NB4 (cell line): Measurements from ENCODE around the gene CYP4B1.

ENCODE experiments used
- DNase-seq: peaks from one replicate; pipeline ENCODE4 v3.0.0; 2010; ENCODE audit warnings: low read depth
- H3K4me3 ChIP-seq: one replicate; pipeline ENCODE4 v1.5.1; 2011; ENCODE audit warnings: mild to moderate bottlenecking, low read depth, low read length, moderate library complexity
- CTCF ChIP-seq: IDR thresholded peaks from one replicate; pipeline ENCODE4 v1.5.1; 2012; ENCODE audit warnings: low read depth, low read length
- MYC ChIP-seq: IDR thresholded peaks from 2 replicates; pipeline ENCODE4 v1.6.1; 2011; ENCODE audit warnings: low read depth, low read length
- POLR2A ChIP-seq: IDR thresholded peaks from 2 replicates; pipeline ENCODE4 v1.6.1; 2011; ENCODE audit warnings: mild to moderate bottlenecking; ENCODE audit not compliant: insufficient read length; ENCODE audit errors: extremely low read depth
- TF ChIP-seq, protein P1 (sequence below): IDR thresholded peaks from 2 replicates; pipeline ENCODE4 v1.6.1; 2011; ENCODE audit warnings: low read depth, low read length

Gene CYP4B1

DNA sequence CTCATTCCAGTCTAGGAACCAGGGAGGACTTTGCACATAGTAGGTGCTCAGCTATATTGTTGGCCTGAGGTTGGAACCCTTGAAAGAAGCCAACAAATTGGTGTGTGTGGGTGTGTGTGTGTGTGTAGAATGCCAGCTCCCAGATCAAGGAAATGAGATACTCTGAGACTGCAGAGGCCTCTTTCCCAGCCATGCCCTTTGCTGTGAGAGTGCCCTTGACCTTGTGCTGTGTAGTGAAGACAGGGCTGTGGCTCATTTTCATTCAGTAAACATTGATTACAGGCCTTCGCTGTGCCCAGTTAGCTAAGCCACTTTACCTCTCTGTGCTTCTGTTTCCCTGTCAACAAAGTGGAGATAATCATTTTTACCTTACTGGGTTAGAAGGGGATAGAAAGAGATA lies 3.2 kb downstream of the CYP4B1 start:
- DNase-seq, result no peak
- no peak overlapping the region for H3K4me3 ChIP-seq
- TF ChIP-seq MYC (no peak), CTCF (no peak), POLR2A (no peak)
- TF ChIP-seq, protein P1, sequence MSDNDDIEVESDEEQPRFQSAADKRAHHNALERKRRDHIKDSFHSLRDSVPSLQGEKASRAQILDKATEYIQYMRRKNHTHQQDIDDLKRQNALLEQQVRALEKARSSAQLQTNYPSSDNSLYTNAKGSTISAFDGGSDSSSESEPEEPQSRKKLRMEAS, result no peak

GRCh38 chr1:46802901-46803574 lies 4.2 kb downstream of the CYP4B1 start:
- TF ChIP-seq CTCF (no peak), MYC (no peak), POLR2A (no peak)
- TF ChIP-seq, protein P1, result no peak
- H3K4me3 ChIP-seq, result no peak overlapping the region
- DNase-seq, result no peak

DNA sequence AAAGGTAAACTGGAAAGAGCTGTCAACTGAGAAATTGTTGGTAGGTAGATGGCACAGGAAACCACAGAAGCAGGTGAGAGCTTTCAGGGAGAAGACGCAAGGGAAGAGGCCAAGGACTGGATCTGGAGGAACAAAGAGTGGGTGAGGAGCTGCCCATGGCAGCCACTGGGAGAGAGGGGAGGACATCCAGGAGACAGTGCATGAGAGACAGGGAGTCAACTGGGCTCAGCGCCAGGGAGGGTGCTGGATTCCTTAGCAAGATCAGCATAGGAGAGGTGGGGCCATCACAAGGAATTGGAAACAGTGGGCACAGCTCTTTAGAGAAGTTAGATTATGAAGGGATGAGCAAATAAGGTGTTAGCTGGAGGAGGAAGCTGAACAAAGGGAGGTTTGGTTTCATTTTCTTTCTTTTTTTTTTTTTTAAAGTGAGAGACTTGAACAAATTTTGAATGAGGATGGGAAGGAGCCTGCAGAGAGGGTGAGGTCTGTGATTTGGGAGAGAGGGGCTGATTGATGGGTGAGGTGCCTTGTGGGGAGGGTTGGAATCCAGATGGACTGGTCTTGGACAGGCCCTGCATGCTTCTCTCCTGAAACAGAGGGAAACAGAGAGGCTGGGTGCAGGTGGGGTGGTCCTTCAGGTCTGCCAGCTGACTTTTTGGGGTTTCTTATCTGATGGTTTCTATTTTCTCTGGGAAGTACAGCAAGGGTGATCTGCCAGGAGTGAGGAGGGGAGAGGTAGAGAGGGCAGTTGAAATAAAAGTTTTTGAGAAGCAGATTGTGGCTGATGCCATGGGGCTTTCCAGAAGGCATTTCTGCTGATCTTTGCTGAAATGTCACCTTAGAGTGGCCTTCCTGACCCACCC lies 5.4 kb downstream of the CYP4B1 start:
- no peak overlapping the region for H3K4me3 ChIP-seq
- no peak for DNase-seq
- no peak for TF ChIP-seq MYC
- TF ChIP-seq POLR2A, result no peak
- TF ChIP-seq, protein P1, result no peak
- TF ChIP-seq CTCF, result no peak

GRCh38 chr1:46804926-46805325 lies 6.1 kb downstream of the CYP4B1 start:
- no peak for DNase-seq
- H3K4me3 ChIP-seq, result no peak overlapping the region
- TF ChIP-seq CTCF, result no peak
- TF ChIP-seq, protein P1, result no peak
- no peak for TF ChIP-seq MYC
- no peak for TF ChIP-seq POLR2A

DNA sequence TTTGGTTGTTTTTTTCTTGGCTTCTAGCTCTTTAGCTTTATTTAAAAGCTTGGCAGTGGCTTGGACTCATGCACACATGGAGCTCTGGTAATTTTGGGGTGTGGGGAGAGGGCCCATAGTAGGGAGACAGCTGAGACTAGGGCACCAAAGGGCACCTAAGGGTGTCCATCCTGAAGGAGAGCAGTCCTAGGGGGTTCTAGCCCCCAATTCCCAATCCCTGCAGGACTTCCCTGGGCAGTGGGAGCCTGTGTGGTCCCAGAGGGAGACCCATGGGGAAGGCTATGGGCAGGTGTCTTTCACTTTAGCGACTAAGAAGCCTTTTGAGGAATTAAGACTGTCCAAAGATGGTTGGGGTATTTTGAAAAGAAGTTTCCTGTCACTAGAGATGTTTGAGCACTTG lies 6.9 kb downstream of the CYP4B1 start:
- no peak for DNase-seq
- no peak overlapping the region for H3K4me3 ChIP-seq
- TF ChIP-seq CTCF, result no peak
- no peak for TF ChIP-seq POLR2A
- no peak for TF ChIP-seq MYC
- TF ChIP-seq, protein P1, result no peak
